Stimulated activated naive CD4-positive, alpha-beta T cell (primary cell): ENCODE data around the gene MYO1D.
"Not testable (repeated sequence)": the region's sequence is repeated elsewhere in the genome, so short reads cannot be mapped to it uniquely, and the experiment has no call there.

Source experiments
- DNase-seq, 6 experiments: peaks; one replicate each; lab custom pipeline; 2025; lab: John Stamatoyannopoulos, UW

The MYO1D gene

GRCh38 chr17:32527146-32527545 lies 349.8 kb downstream of the MYO1D start:
- DNase-seq, result no peak

- no peak for DNase-seq
Observed at GRCh38 chr17:32525122-32525521, 351.8 kb downstream of the MYO1D start.

- not testable (repeated sequence) for DNase-seq
Observed at GRCh38 chr17:32524553-32524880, 352.4 kb downstream of the MYO1D start.

GRCh38 chr17:32523827-32524552 lies 352.9 kb downstream of the MYO1D start:
- DNase-seq, result peak in 3 of 6 experiments; percentile 22 to 40 (median 35)

- no peak for DNase-seq
Observed at GRCh38 chr17:32523017-32523680, 353.8 kb downstream of the MYO1D start.

- DNase-seq, result no peak
Observed at GRCh38 chr17:32520737-32521404, 356.1 kb downstream of the MYO1D start.

- DNase-seq, result peak in 5 of 6 experiments; percentile 21 to 60 (median 52)
Observed at GRCh38 chr17:32520104-32520701, 356.7 kb downstream of the MYO1D start.

- peak; percentile 10 to 49 (median 30) for DNase-seq
Observed at GRCh38 chr17:32519228-32520103, 357.5 kb downstream of the MYO1D start.

- DNase-seq, result no peak
Observed at GRCh38 chr17:32518646-32519227, 358.2 kb downstream of the MYO1D start.

- DNase-seq, result no peak
Observed at GRCh38 chr17:32517982-32518381, 358.9 kb downstream of the MYO1D start.

GRCh38 chr17:32516940-32517701 lies 359.8 kb downstream of the MYO1D start:
- DNase-seq, result no peak

- DNase-seq, result no peak
Observed at GRCh38 chr17:32516450-32516849, 360.5 kb downstream of the MYO1D start.

GRCh38 chr17:32515677-32516383 lies 361.1 kb downstream of the MYO1D start:
- DNase-seq, result peak in 3 of 6 experiments; percentile 13 to 18 (median 16)

- DNase-seq, result no peak
Observed at GRCh38 chr17:32514606-32515005, 362.3 kb downstream of the MYO1D start.

- no peak for DNase-seq
Observed at GRCh38 chr17:32513579-32513978, 363.3 kb downstream of the MYO1D start.

- DNase-seq, result no peak
Observed at GRCh38 chr17:32512328-32512727, 364.6 kb downstream of the MYO1D start.

- no peak for DNase-seq
Observed at GRCh38 chr17:32510466-32510865, 366.5 kb downstream of the MYO1D start.

GRCh38 chr17:32508926-32509325 lies 368.0 kb downstream of the MYO1D start:
- no peak for DNase-seq

- peak in 1 of 6 experiments; percentile 14 for DNase-seq
Observed at GRCh38 chr17:32504166-32504990, 372.5 kb downstream of the MYO1D start.
